WTC11 (cell line): ENCODE measurements around the gene PAM. TPM values are rescaled to one million over a fixed set of nuclear protein-coding genes. Genes with fewer than 3 reads are reported as not detected.

Experiments
- ATAC-seq: fragments of 200-7000 bp; cut with Tn5 transposase; 2 replicates; pipeline ENCODE4 v1.10.0; 2021; ENCODE audit warnings: mild to moderate bottlenecking, moderate library complexity
- CTCF ChIA-PET: fragments of 300-600 bp; sonication (Branson Sonifier 250); formaldehyde crosslinking; loops from one replicate; lab custom pipeline; 2021; ENCODE audit warnings: antibody characterized with exemption; lab: Charles Lee
- POLR2A ChIA-PET: fragments of 350-600 bp; sonication (Branson Sonifier 250); formaldehyde crosslinking; loops from one replicate; lab custom pipeline; 2021; ENCODE audit warnings: antibody characterized with exemption; lab: Charles Lee
- DNase-seq: peaks from one replicate; pipeline ENCODE4 v3.0.0; 2021; ENCODE audit warnings: low spot score
- H3K27ac Mint-ChIP-seq: 2 replicates; pipeline ENCODE4 v1.8.0; 2021; ENCODE audit warnings: mixed read lengths
- H3K27me3 Mint-ChIP-seq: 2 replicates; pipeline ENCODE4 v1.8.0; 2021; ENCODE audit warnings: low read depth, mild to moderate bottlenecking, moderate library complexity, mixed read lengths
- H3K36me3 Mint-ChIP-seq: 2 replicates; pipeline ENCODE4 v1.8.0; 2021; ENCODE audit warnings: mixed read lengths
- H3K4me1 Mint-ChIP-seq: 2 replicates; pipeline ENCODE4 v1.8.0; 2022; ENCODE audit warnings: mixed read lengths
- H3K4me3 Mint-ChIP-seq: 2 replicates; pipeline ENCODE4 v1.8.0; 2021; ENCODE audit warnings: mild to moderate bottlenecking, moderate library complexity, mixed read lengths
- H3K9me3 Mint-ChIP-seq: 2 replicates; pipeline ENCODE4 v1.8.0; 2021; ENCODE audit warnings: mixed read lengths
- CREB1 ChIP-seq: sonication (generic); formaldehyde crosslinking; IDR thresholded peaks from 2 replicates; pipeline ENCODE4 v1.8.0; 2023; ENCODE audit warnings: mild to moderate bottlenecking, missing genetic modification reagents
- FOXK1 ChIP-seq: sonication (generic); formaldehyde crosslinking; IDR thresholded peaks from 2 replicates; pipeline ENCODE4 v1.8.0; 2022; ENCODE audit warnings: mild to moderate bottlenecking, moderate library complexity, missing genetic modification reagents
- GRHL2 ChIP-seq: fragments of 250-450 bp; sonication (Bioruptor Pico); IDR thresholded peaks from 2 replicates; pipeline ENCODE4 v1.8.0; 2022; ENCODE audit warnings: mild to moderate bottlenecking, moderate library complexity; ENCODE audit not compliant: insufficient replicate concordance, severe bottlenecking
- HMGA2 ChIP-seq: fragments of 250-450 bp; sonication (Bioruptor Pico); IDR thresholded peaks from 2 replicates; pipeline ENCODE4 v1.4.0; 2021; ENCODE audit warnings: mild to moderate bottlenecking, moderate library complexity
- MYBL2 ChIP-seq: sonication (generic); formaldehyde crosslinking; IDR thresholded peaks from 2 replicates; pipeline ENCODE4 v1.8.1; 2023; ENCODE audit warnings: mild to moderate bottlenecking, moderate library complexity, missing genetic modification reagents
- RORB ChIP-seq: fragments of 250-450 bp; sonication (Bioruptor Pico); IDR thresholded peaks from 2 replicates; pipeline ENCODE4 v1.9.0; 2021; ENCODE audit warnings: mild to moderate bottlenecking
- SMAD4 ChIP-seq: sonication (generic); formaldehyde crosslinking; IDR thresholded peaks from 2 replicates; pipeline ENCODE4 v1.8.0; 2022; ENCODE audit warnings: mild to moderate bottlenecking, missing genetic modification reagents
- SOX15 ChIP-seq: fragments of 250-450 bp; sonication (Bioruptor Pico); IDR thresholded peaks from 2 replicates; pipeline ENCODE4 v1.9.0; 2021; ENCODE audit warnings: mild to moderate bottlenecking
- TCF7 ChIP-seq: sonication (generic); formaldehyde crosslinking; IDR thresholded peaks from 2 replicates; pipeline ENCODE4 v1.8.0; 2022; ENCODE audit warnings: mild to moderate bottlenecking, low read depth, missing genetic modification reagents, moderate library complexity
- ZNF317 ChIP-seq: sonication (generic); formaldehyde crosslinking; IDR thresholded peaks from 2 replicates; pipeline ENCODE4 v1.8.1; 2023; ENCODE audit warnings: low read depth, mild to moderate bottlenecking, moderate library complexity, missing genetic modification reagents, borderline replicate concordance
- ZNF396 ChIP-seq: fragments of 250-450 bp; sonication (Bioruptor Pico); IDR thresholded peaks from 2 replicates; pipeline ENCODE4 v1.8.0; 2021; ENCODE audit warnings: mild to moderate bottlenecking, moderate library complexity, borderline replicate concordance
- ZNF671 ChIP-seq: fragments of 250-450 bp; sonication (Bioruptor Pico); IDR thresholded peaks from 2 replicates; pipeline ENCODE4 v1.8.0; 2021; ENCODE audit warnings: mild to moderate bottlenecking
- total RNA-seq: library from RNA; stranded (reverse); gene quantifications from 3 replicates; pipeline ENCODE4 v1.2.3, GENCODE V29; 2021
- TF ChIP-seq, protein P1 (sequence below): sonication (generic); formaldehyde crosslinking; IDR thresholded peaks from 2 replicates; pipeline ENCODE4 v1.8.1; 2023; ENCODE audit warnings: mild to moderate bottlenecking, missing genetic modification reagents, moderate library complexity
- TF ChIP-seq, protein P2 (sequence below): sonication (generic); formaldehyde crosslinking; IDR thresholded peaks from 2 replicates; pipeline ENCODE4 v1.8.1; 2022; ENCODE audit warnings: mild to moderate bottlenecking, missing genetic modification reagents, moderate library complexity, borderline replicate concordance
- TF ChIP-seq, protein P3 (sequence below): sonication (generic); formaldehyde crosslinking; IDR thresholded peaks from 2 replicates; pipeline ENCODE4 v1.8.0; 2023; ENCODE audit warnings: mild to moderate bottlenecking, missing genetic modification reagents
- TF ChIP-seq, protein P4 (sequence below): sonication (generic); formaldehyde crosslinking; IDR thresholded peaks from 2 replicates; pipeline ENCODE4 v1.8.1; 2022; ENCODE audit warnings: missing genetic modification reagents, borderline replicate concordance
- TF ChIP-seq, protein P5 (sequence below): sonication (generic); formaldehyde crosslinking; IDR thresholded peaks from 2 replicates; pipeline ENCODE4 v1.8.1; 2023; ENCODE audit warnings: mild to moderate bottlenecking, missing genetic modification reagents, borderline replicate concordance

Gene PAM
- total RNA-seq, 1 experiment from 2014 or later, result 52.3 TPM

DNA sequence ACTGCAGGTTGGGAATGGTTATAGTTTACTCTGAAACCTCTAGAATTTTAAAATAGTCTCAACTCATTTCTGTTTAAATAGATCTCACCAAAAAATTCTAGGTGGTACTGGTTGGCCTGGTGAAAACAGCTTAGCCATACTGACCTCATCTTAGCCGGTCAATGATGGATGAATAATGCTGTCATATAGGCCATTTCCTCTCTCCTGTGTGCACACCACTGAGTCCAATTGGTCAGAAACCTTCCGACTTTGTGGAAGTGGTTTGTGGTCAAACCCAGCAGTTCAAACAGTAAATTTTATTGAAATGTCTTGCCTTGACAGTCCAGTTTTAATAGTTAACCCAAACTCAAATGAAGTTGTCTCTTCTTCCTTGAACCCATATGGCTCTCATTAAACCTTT lies 266.2 kb downstream of the PAM start (continued):
- TF ChIP-seq MYBL2 (CRISPR knock-in tag) (no peak), FOXK1 (CRISPR knock-in tag) (no peak), HMGA2 (CRISPR knock-in tag) (no peak), ZNF671 (CRISPR knock-in tag) (no peak)
- TF ChIP-seq, protein P1, sequence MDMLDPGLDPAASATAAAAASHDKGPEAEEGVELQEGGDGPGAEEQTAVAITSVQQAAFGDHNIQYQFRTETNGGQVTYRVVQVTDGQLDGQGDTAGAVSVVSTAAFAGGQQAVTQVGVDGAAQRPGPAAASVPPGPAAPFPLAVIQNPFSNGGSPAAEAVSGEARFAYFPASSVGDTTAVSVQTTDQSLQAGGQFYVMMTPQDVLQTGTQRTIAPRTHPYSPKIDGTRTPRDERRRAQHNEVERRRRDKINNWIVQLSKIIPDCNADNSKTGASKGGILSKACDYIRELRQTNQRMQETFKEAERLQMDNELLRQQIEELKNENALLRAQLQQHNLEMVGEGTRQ, result no peak
- TF ChIP-seq, protein P2, sequence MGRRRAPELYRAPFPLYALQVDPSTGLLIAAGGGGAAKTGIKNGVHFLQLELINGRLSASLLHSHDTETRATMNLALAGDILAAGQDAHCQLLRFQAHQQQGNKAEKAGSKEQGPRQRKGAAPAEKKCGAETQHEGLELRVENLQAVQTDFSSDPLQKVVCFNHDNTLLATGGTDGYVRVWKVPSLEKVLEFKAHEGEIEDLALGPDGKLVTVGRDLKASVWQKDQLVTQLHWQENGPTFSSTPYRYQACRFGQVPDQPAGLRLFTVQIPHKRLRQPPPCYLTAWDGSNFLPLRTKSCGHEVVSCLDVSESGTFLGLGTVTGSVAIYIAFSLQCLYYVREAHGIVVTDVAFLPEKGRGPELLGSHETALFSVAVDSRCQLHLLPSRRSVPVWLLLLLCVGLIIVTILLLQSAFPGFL (CRISPR knock-in tag), result no peak

DNA sequence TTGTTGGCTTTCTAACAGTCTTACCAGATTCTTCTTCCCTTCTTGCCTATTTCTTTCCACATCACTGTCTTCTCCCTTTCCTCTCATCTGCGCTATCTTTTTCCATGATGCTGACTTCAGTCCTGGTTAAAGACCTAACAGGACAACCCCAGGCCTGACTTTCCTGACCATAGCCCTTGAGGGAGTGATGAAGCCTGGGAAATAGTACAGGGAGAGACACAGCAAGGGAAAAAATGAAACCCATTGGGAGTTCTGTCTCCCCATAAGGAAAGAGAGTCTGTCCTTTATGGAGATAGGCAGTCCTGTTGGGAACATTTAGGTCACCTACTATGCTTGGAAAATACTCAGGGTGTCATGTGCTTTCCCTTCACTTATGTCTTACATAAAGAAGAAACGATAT lies 272.2 kb downstream of the PAM start:
- H3K4me3 Mint-ChIP-seq, result no peak overlapping the region
- no peak overlapping the region for H3K27ac Mint-ChIP-seq
- TF ChIP-seq SMAD4 (CRISPR knock-in tag), result no peak
- TF ChIP-seq, all 79 proteins: peak for 0
- DNase-seq, result no peak
- no peaks in the 10 kb centered on the region for H3K9me3 Mint-ChIP-seq
- ATAC-seq, result no peak
- no peaks in the 10 kb centered on the region for H3K36me3 Mint-ChIP-seq
- ChIA-PET POLR2A (no interaction called here), CTCF (no interaction called here)
- no peaks in the 10 kb centered on the region for H3K4me1 Mint-ChIP-seq
- H3K27me3 Mint-ChIP-seq, result no peaks in the 10 kb centered on the region

DNA sequence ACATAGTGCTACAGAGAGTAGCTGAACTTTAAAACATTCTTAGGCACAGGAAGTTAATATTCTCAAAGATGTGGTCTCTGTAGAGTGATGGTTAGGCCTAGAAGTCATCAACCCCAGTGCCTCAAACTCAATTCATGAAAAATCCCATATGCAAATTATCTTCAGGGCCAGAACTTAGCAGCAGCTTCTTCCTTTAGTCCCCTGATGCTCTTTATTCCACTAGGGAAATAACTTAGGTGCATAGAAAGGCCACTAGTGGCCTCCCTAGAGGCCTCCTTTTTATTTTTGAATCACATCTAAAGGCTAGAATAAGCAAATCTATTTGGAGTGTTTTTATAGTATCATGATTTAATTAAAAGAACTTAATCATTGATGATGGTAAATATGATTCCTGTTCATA lies 276.5 kb downstream of the PAM start:
- no peak overlapping the region for H3K4me3 Mint-ChIP-seq
- 0 out of 2 replicates have a peak, but pooled peaks cover 11% of the 10 kb centered on the region for H3K36me3 Mint-ChIP-seq
- no peak for DNase-seq
- TF ChIP-seq TCF7 (CRISPR knock-in tag), result no peak
- no peak for TF ChIP-seq ZNF317
- TF ChIP-seq, protein P3, sequence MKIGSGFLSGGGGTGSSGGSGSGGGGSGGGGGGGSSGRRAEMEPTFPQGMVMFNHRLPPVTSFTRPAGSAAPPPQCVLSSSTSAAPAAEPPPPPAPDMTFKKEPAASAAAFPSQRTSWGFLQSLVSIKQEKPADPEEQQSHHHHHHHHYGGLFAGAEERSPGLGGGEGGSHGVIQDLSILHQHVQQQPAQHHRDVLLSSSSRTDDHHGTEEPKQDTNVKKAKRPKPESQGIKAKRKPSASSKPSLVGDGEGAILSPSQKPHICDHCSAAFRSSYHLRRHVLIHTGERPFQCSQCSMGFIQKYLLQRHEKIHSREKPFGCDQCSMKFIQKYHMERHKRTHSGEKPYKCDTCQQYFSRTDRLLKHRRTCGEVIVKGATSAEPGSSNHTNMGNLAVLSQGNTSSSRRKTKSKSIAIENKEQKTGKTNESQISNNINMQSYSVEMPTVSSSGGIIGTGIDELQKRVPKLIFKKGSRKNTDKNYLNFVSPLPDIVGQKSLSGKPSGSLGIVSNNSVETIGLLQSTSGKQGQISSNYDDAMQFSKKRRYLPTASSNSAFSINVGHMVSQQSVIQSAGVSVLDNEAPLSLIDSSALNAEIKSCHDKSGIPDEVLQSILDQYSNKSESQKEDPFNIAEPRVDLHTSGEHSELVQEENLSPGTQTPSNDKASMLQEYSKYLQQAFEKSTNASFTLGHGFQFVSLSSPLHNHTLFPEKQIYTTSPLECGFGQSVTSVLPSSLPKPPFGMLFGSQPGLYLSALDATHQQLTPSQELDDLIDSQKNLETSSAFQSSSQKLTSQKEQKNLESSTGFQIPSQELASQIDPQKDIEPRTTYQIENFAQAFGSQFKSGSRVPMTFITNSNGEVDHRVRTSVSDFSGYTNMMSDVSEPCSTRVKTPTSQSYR (CRISPR knock-in tag), result no peak
- TF ChIP-seq, protein P4, sequence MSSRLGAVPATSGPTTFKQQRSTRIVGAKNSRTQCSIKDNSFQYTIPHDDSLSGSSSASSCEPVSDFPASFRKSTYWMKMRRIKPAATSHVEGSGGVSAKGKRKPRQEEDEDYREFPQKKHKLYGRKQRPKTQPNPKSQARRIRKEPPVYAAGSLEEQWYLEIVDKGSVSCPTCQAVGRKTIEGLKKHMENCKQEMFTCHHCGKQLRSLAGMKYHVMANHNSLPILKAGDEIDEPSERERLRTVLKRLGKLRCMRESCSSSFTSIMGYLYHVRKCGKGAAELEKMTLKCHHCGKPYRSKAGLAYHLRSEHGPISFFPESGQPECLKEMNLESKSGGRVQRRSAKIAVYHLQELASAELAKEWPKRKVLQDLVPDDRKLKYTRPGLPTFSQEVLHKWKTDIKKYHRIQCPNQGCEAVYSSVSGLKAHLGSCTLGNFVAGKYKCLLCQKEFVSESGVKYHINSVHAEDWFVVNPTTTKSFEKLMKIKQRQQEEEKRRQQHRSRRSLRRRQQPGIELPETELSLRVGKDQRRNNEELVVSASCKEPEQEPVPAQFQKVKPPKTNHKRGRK (CRISPR knock-in tag), result no peak
- TF ChIP-seq, protein P5, sequence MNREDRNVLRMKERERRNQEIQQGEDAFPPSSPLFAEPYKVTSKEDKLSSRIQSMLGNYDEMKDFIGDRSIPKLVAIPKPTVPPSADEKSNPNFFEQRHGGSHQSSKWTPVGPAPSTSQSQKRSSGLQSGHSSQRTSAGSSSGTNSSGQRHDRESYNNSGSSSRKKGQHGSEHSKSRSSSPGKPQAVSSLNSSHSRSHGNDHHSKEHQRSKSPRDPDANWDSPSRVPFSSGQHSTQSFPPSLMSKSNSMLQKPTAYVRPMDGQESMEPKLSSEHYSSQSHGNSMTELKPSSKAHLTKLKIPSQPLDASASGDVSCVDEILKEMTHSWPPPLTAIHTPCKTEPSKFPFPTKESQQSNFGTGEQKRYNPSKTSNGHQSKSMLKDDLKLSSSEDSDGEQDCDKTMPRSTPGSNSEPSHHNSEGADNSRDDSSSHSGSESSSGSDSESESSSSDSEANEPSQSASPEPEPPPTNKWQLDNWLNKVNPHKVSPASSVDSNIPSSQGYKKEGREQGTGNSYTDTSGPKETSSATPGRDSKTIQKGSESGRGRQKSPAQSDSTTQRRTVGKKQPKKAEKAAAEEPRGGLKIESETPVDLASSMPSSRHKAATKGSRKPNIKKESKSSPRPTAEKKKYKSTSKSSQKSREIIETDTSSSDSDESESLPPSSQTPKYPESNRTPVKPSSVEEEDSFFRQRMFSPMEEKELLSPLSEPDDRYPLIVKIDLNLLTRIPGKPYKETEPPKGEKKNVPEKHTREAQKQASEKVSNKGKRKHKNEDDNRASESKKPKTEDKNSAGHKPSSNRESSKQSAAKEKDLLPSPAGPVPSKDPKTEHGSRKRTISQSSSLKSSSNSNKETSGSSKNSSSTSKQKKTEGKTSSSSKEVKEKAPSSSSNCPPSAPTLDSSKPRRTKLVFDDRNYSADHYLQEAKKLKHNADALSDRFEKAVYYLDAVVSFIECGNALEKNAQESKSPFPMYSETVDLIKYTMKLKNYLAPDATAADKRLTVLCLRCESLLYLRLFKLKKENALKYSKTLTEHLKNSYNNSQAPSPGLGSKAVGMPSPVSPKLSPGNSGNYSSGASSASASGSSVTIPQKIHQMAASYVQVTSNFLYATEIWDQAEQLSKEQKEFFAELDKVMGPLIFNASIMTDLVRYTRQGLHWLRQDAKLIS (CRISPR knock-in tag), result no peak
- no peak for TF ChIP-seq SOX15 (CRISPR knock-in tag)
- TF ChIP-seq CREB1 (CRISPR knock-in tag), result no peak
- no peak for TF ChIP-seq RORB (CRISPR knock-in tag)
- no peak for TF ChIP-seq ZNF396 (CRISPR knock-in tag)
- TF ChIP-seq GRHL2 (CRISPR knock-in tag), result no peak
- TF ChIP-seq MYBL2 (CRISPR knock-in tag), result no peak
- H3K4me1 Mint-ChIP-seq, result no peaks in the 10 kb centered on the region
- no peaks in the 10 kb centered on the region for H3K27me3 Mint-ChIP-seq
- H3K27ac Mint-ChIP-seq, result no peak overlapping the region
- ChIA-PET CTCF (interaction anchor here (0.6 to 2.7 kb wide), 8 partner anchors 9 to 350 kb away, joined by 3 to 10 read pairs (median 4); no protein-coding TSS in a partner anchor), POLR2A (no interaction called here)
- ATAC-seq, result peak; percentile 79
- H3K9me3 Mint-ChIP-seq, result peaks cover 6% of the 10 kb centered on the region
